GM06990 (cell line): ENCODE measurements around the gene GATAD2A.

Experiments used
- DNase-seq: peaks from one replicate; pipeline ENCODE4 v3.0.0-alpha.2; 2011; ENCODE audit not compliant: insufficient read length; ENCODE audit errors: extremely low read depth
- H3K27me3 ChIP-seq: replicated peaks from 2 replicates; pipeline ENCODE4 v1.6.0; 2011; ENCODE audit warnings: low read length; ENCODE audit not compliant: control insufficient read depth, insufficient read depth
- H3K36me3 ChIP-seq: 2 replicates; pipeline ENCODE4 v1.5.1; 2011; ENCODE audit warnings: low read length; ENCODE audit not compliant: control insufficient read depth, insufficient read depth
- H3K4me3 ChIP-seq: replicated peaks from 2 replicates; pipeline ENCODE4 v1.5.1; 2011; ENCODE audit warnings: low read depth, mild to moderate bottlenecking, control low read depth, low read length
- TF ChIP-seq, protein P1 (sequence below): IDR thresholded peaks from 2 replicates; pipeline ENCODE4 v1.5.1; 2011; ENCODE audit warnings: low read length, control low read depth, mild to moderate bottlenecking, inconsistent platforms; ENCODE audit not compliant: insufficient read depth, poor library complexity, severe bottlenecking

Gene GATAD2A

DNA sequence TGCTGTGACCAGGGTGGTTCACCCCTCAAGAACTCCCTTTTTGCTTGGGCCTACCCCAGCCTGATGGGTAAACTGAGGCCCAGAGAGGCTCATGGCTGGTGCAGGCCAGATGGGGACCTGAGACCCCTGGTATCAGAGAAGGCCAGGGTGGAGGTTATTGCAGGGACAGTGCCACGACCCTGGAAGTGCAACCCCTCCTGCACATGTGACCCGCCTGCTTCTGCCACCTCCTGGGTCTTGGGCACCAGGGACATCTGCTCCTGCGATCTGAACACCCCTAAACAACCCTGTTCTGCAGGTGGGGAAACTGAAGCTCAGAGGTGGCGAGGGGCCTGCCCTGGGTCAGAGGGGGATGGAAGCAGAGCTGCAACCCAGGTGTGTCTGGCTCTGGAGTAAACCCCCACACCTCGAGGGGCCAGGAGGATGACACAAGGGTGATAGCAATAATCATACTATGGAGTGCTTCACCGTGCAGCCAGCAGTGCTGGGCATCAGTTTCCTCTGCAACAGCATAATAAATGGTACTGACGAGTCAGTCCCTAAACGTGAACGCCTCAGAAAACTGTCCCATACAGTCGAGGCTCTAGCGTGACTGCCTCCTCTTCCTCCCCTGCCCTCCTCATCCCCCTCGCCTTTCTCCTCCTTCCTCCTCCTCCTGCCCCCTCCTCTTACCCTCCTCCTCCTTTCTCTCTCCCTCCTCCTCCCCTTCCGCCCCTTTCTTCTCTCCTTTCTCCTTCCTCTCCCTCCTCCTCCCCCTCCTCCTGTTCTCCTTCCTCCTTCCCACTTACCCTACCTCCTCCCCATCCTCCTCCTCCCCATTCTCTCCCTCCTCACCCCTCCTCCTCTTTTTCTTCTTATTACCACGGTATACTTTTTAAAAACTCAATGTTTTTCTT, 127.6 kb downstream of the GATAD2A start:
- Histone ChIP-seq H3K27me3 (no peaks in the 10 kb centered on the region), H3K36me3 (peaks cover 6% of the 10 kb centered on the region), H3K4me3 (no peak overlapping the region)
- no peak for DNase-seq
- TF ChIP-seq, protein P1, sequence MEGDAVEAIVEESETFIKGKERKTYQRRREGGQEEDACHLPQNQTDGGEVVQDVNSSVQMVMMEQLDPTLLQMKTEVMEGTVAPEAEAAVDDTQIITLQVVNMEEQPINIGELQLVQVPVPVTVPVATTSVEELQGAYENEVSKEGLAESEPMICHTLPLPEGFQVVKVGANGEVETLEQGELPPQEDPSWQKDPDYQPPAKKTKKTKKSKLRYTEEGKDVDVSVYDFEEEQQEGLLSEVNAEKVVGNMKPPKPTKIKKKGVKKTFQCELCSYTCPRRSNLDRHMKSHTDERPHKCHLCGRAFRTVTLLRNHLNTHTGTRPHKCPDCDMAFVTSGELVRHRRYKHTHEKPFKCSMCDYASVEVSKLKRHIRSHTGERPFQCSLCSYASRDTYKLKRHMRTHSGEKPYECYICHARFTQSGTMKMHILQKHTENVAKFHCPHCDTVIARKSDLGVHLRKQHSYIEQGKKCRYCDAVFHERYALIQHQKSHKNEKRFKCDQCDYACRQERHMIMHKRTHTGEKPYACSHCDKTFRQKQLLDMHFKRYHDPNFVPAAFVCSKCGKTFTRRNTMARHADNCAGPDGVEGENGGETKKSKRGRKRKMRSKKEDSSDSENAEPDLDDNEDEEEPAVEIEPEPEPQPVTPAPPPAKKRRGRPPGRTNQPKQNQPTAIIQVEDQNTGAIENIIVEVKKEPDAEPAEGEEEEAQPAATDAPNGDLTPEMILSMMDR: no peak

DNA sequence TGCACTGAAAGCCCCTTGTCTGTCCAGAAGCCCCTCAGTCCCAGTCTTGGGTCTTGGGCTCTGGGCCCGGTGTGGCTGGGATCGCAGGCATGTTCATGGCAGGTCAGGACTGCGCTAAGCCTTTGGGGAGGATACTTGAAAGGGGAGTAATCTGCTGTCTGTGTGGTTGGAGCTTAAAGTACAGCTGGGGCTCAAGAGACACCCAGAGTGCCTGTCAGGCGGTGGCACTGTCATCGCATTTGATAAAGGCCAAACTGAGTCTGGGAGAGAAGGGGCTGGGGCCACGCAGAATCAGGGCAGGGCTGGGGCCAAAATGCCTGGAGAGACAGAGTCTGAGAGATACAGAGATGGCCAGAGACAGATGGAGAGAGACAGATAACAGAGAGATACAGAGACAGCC, 128.4 kb downstream of the GATAD2A start:
- Histone ChIP-seq H3K4me3 (no peak overlapping the region), H3K27me3 (no peaks in the 10 kb centered on the region), H3K36me3 (peaks cover 2% of the 10 kb centered on the region)
- TF ChIP-seq, protein P1: no peak
- no peak for DNase-seq

DNA sequence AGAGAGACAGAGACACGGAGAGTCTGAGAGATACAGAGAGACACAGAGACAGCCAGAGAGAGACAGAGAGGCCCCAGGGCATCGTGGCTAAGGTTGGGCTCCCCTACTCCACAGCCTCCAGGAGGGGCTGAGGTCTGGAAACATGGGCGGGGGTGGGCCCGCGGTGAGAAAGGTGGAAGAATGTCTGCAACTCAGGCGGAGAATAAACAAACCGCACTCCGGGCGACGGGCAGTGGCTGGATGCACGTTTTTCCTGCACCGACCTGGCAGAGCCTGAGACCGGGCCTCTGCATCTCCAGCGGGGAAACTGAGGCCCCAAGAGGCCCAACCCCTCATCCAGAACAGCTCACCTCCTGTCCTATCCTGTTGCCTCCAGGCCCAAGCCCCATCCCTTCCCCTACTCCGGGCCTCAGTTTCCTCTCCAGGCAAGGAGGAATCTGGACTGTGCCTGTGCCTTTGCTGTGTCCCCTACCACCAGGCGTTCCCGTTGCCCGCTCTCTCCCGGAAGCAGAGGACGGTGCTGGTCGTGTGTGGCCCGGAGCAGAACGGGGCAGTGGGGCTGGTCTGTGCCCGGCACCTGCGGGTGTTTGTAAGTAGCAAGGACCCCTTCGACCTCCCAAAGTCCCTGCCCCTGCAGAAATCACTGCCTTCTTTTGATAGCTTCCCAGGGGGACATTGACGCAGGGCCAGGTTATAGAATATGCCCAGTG, 129.2 kb downstream of the GATAD2A start:
- TF ChIP-seq, protein P1: no peak
- H3K36me3 ChIP-seq: peaks cover 2% of the 10 kb centered on the region
- H3K4me3 ChIP-seq: no peak overlapping the region
- H3K27me3 ChIP-seq: no peaks in the 10 kb centered on the region
- no peak for DNase-seq

GRCh38 chr19:19535311-19536191, 130.1 kb downstream of the GATAD2A start:
- TF ChIP-seq, protein P1: no peak
- H3K4me3 ChIP-seq: no peak overlapping the region
- no peak for DNase-seq
- peaks cover 2% of the 10 kb centered on the region for H3K36me3 ChIP-seq
- H3K27me3 ChIP-seq: no peaks in the 10 kb centered on the region
